Measurements from ENCODE around the gene MAPK10. TPM values are rescaled to one million over a fixed set of nuclear protein-coding genes. Genes with fewer than 3 reads are reported as not detected.

Gene MAPK10
- total RNA-seq, 1 donor from 2014 or later = 123 TPM

- Histone ChIP-seq H3K9me3 (no peaks in the 10 kb centered on the region), H3K4me3 (no peak overlapping the region), H3K27ac (no peak overlapping the region), H3K4me1 (peaks cover 31% of the 10 kb centered on the region), H3K27me3 (no peaks in the 10 kb centered on the region), H3K36me3 (no peaks in the 10 kb centered on the region)
- intact Hi-C loops (cut with DNase I) = no loop called here
- DNase-seq (ENCODE audit: extremely low spot score in 2 of 2) = no peak
- TF ChIP-seq POLR2A (IDR thresholded peaks at IDR 0.05) = no peak
- TF ChIP-seq POLR2AphosphoS5 (IDR thresholded peaks at IDR 0.05; ENCODE audit: insufficient read depth in 1 of 2, low read depth in 1 of 2) = no peak
- no peak for TF ChIP-seq CTCF (IDR thresholded peaks at IDR 0.05)
These were observed 395.6 kb downstream of the MAPK10 start for GRCh38 chr4:85964298-85964697.

GRCh38 chr4:85963231-85963630, 396.6 kb downstream of the MAPK10 start:
- H3K9me3 ChIP-seq = no peaks in the 10 kb centered on the region
- H3K27ac ChIP-seq = no peak overlapping the region
- H3K4me1 ChIP-seq = peaks cover 31% of the 10 kb centered on the region
- intact Hi-C loops (cut with DNase I) = no loop called here
- H3K4me3 ChIP-seq = no peak overlapping the region
- no peaks in the 10 kb centered on the region for H3K36me3 ChIP-seq
- no peak for DNase-seq (ENCODE audit: extremely low spot score in 2 of 2)
- no peaks in the 10 kb centered on the region for H3K27me3 ChIP-seq
- TF ChIP-seq POLR2A (IDR thresholded peaks at IDR 0.05) = no peak

- DNase-seq (ENCODE audit: extremely low spot score in 2 of 2) = no peak
- intact Hi-C loops (cut with DNase I) = no loop called here
- Histone ChIP-seq H3K36me3 (no peaks in the 10 kb centered on the region), H3K4me1 (peaks cover 30% of the 10 kb centered on the region), H3K27ac (no peak overlapping the region), H3K4me3 (no peak overlapping the region), H3K9me3 (no peaks in the 10 kb centered on the region), H3K27me3 (no peaks in the 10 kb centered on the region)
- TF ChIP-seq CTCF (IDR thresholded peaks at IDR 0.05) = no peak
- TF ChIP-seq POLR2A (IDR thresholded peaks at IDR 0.05) = no peak
- no peak for TF ChIP-seq POLR2AphosphoS5 (IDR thresholded peaks at IDR 0.05; ENCODE audit: insufficient read depth in 1 of 2, low read depth in 1 of 2)
These were observed 398.0 kb downstream of the MAPK10 start for GRCh38 chr4:85961887-85962286.

GRCh38 chr4:85956293-85956945, 403.4 kb downstream of the MAPK10 start:
- no peak for DNase-seq (ENCODE audit: extremely low spot score in 2 of 2)
- intact Hi-C loops (cut with DNase I) = no loop called here
- Histone ChIP-seq H3K27me3 (no peaks in the 10 kb centered on the region), H3K36me3 (no peaks in the 10 kb centered on the region), H3K4me1 (peaks cover 9% of the 10 kb centered on the region), H3K27ac (no peak overlapping the region), H3K9me3 (no peaks in the 10 kb centered on the region), H3K4me3 (no peak overlapping the region)
- TF ChIP-seq POLR2A (IDR thresholded peaks at IDR 0.05) (no peak), POLR2AphosphoS5 (IDR thresholded peaks at IDR 0.05; ENCODE audit: insufficient read depth in 1 of 2, low read depth in 1 of 2) (no peak), CTCF (IDR thresholded peaks at IDR 0.05) (no peak)

- TF ChIP-seq POLR2A (IDR thresholded peaks at IDR 0.05) (no peak), POLR2AphosphoS5 (IDR thresholded peaks at IDR 0.05; ENCODE audit: insufficient read depth in 1 of 2, low read depth in 1 of 2) (no peak), CTCF (IDR thresholded peaks at IDR 0.05) (no peak)
These were observed 404.1 kb downstream of the MAPK10 start for GRCh38 chr4:85955620-85956292.

More at GRCh38 chr4:85955620-85956292, 404.1 kb downstream of the MAPK10 start:
- H3K36me3 ChIP-seq = no peaks in the 10 kb centered on the region
- no peaks in the 10 kb centered on the region for H3K27me3 ChIP-seq
- intact Hi-C loops (cut with DNase I) = no loop called here
- no peak for DNase-seq (ENCODE audit: extremely low spot score in 2 of 2)
- no peaks in the 10 kb centered on the region for H3K9me3 ChIP-seq
- H3K4me1 ChIP-seq = peaks cover 2% of the 10 kb centered on the region
- H3K27ac ChIP-seq = no peak overlapping the region
- H3K4me3 ChIP-seq = no peak overlapping the region
